GM04504 (cell line): Measurements from ENCODE around the gene GART.
A peak's percentile ranks its signal among the peaks of the same experiment; 100 is the strongest.
"Not testable (repeated sequence)": the region's sequence is repeated elsewhere in the genome, so short reads cannot be mapped to it uniquely, and the experiment has no call there.

ENCODE experiments used
- DNase-seq: peaks from one replicate; pipeline ENCODE4 v3.0.0-alpha.2; 2012; ENCODE audit warnings: low read depth

GART gene

DNA sequence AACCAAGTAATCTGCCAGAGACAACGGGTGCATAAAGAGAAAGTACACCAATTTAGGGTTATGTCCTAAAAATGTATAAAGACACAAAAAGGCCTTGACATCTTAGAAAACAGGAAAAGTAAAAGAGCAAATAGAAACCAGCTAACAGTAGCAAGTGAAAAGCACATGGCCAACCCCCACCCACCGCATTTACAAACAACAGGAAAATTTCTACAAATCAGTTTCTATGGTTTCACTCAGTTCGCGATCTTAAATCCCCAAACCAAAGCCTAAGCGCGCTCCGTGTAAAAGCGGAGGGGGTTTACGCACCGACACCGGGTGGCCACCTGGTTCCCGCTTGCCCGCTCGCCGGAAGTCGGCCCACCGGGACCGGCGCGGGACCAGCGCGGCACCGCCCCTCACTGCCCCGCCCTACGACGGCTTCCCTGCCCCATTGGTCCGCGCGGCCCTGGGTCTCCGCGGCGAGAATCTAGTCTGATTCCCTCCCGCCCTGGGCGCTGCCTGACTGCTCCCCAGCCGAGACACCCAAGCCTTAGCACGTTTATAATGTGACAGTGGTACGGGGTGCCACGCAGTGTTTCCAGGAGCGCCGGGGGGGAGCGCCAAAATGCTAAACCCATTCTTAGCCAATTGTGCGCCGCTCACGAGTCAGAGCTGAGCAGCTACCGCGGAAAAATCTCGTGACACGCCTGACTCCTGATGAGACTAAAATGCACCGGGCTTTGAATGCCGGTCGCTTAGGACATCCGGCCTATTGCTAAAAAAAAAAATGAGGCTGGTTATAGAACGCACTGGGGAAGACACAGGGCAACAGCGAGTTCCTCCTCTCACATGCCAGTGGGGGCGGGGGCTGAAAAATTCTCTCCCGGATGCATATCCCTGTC, at the start of gene GART:
Gene GART (minus strand): TSS at position 362 of the 884 bp plus-strand sequence. CDS start 2,802 bp downstream, outside the sequence.
- DNase-seq, result peak; percentile 60

GRCh38 chr21:33588485-33589335, 46.8 kb upstream of the GART start, which contains the start of gene DONSON:
DONSON (minus strand) TSS chr21:33588684; CDS start chr21:33588641, 43 bp downstream.
- DNase-seq, result peak; percentile 67

GRCh38 chr21:33587792-33588484, 46.0 kb upstream of the GART start:
- DNase-seq, result peak; percentile 3

DNA sequence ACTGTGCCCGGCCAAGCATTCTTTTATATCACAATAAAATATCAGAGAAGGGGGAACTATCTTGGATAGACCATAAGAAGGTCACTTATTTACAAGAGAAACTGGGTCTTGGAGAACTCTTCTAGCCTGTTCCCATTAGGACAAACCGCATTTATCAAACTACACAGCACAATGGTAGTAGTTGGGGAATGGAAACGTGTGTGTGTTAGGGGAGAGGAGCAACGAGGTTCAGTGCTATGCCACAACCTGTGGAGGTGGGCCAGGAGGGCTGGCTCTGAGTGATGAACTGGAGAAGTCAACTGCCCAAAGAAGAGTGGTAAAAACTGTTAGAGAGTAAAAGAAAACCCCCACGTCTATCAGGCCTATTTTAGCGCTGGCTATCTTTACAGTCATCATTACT, 45.0 kb upstream of the GART start:
- no peak for DNase-seq

GRCh38 chr21:33584455-33584854, 42.5 kb upstream of the GART start:
- no peak for DNase-seq

DNA sequence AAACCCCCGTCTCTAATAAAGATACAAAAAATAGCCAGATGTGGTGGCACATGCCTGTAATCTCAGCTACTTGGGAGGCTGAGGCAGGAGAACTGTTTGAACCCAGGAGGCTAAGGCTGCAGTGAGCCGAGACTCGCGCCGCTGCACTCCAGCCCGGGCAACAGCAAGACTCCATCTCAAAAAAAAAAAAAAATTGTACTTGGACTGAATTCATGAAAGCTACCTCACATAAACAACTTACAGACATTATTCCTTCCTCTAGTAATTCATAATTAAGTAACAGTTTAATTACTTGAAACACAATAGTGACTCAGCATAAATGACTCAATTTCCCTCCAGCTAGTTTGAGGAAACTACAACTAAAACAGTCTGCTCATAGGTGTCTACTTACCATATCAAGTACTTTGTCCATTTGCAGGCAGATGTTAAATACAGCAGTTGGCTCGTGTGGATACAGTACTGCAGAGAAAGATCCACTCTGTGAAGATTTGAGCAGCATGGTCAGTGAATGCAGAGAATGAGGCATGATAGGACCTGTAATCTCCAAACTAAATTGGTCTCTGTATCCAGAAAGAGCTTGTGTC, 37.1 kb upstream of the GART start:
- peak; percentile 17 for DNase-seq

DNA sequence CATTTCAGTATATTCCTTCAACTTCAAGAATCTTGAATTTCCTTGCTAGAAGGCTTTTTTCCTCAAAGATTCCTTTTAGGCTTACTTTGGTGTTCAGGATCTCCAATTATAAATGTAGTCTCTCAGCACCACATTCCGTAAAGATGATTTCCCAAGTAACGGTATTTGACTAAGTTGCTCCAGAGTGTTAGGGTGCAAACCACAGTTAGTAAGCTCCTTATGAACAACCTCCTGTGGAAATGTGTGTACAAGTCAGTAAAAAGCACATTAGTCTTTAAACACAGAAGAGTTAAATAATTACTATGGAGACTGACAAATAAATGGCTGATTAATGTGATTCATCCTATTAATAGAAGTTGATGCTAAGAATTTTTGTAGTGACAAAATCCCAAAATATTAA, 36.3 kb upstream of the GART start:
- peak; percentile 10 for DNase-seq

DNA sequence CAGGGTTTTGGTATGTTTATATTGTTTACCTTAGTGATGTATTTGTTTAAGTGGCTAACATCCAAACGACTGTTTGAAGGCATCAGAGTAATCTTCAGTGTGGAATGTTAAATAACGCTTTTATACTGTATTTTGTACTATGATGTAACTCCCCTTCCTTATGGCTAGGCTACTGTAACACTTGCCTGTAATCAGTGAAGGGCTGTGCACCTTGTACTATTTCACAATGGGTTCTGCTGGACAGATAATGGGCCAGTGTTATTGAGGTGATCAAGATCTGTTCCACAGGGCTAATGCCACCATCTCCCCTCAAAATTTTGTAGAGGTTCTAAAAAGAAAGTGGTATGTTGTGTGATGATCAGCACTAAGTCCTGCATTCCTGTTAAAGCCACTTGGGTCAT, 34.8 kb upstream of the GART start:
- DNase-seq, result not testable (repeated sequence)

DNA sequence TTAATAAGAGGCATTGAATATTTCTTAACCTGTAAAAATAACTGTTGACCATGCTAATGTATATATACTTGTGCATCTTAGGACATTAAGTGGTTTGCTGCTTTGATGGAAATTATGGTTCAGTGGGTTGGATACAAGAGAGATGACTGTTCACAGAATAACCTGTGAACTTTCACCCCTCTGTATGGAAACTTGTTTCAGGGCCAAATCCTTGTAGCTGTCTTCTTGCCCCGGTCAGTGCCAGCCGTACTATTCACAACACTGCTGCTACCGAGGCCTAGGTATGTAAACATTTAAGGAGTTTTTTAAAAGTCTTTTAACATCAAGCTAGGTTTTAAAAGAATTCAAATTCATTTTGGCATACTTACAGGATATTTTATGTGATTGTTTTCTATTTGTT, 30.4 kb upstream of the GART start:
- DNase-seq, result no peak

GRCh38 chr21:33569991-33570390, 28.1 kb upstream of the GART start:
- DNase-seq, result no peak

DNA sequence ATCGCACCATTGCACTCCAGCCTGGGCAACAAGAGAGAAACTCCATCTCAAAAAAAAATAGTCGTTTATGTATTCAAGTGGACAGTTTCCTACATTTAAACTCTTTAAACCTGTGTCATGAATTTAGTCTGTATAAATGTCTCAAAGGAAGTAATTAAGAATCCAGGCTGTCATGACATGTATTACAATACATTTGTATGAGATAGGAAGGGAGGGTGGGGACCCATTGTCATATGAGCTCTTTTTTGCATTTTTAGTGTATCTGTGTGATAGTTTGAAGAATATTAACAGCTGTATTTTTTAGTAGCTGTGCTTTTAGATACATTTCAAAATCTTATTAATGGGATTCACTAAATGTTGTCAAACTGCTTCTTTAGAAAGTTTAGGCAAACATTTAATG, 26.5 kb upstream of the GART start:
- no peak for DNase-seq

DNA sequence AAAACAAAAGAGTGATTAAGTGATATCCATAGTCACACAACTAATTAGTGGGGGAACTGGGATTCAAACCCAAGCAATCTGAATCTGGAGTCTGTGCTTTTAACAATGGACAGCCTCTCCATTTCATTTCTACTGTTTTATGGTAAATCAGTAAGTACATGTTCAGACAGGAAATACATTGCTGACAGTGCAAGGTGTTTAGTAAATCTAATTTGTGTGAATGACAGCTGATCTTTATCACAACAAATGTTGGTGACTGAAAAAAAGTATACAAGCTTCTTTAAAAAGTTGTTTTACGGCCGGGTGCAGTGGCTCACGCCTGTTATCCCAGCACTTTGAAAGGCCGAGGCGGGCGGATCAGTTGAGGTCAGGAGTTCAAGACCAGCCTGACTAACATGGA, 26.0 kb upstream of the GART start:
- DNase-seq, result no peak

- no peak for DNase-seq
Observed at GRCh38 chr21:33566514-33566913, 24.6 kb upstream of the GART start.

DNA sequence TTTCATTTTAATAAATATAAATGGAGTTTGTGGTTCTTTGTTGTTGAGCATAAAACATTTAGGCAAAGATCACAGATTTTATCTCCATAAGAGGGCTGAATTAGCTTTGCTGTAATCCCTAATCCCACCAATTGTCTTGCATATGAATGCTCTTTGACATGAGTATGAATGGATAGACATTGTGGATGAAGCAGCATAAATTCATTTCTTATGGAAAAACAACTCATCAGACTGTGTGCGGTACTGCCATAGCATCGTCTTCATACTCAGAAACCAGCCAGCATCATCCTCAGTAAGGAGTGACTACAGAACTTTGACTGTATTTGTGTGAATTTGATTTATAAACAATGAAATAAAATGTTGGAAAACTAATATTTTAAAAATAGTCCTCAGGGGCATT, 20.5 kb upstream of the GART start:
- no peak for DNase-seq

- DNase-seq, result no peak
Observed at GRCh38 chr21:33561373-33561772, 19.5 kb upstream of the GART start.

GRCh38 chr21:33560965-33561364, 19.0 kb upstream of the GART start:
- no peak for DNase-seq

DNA sequence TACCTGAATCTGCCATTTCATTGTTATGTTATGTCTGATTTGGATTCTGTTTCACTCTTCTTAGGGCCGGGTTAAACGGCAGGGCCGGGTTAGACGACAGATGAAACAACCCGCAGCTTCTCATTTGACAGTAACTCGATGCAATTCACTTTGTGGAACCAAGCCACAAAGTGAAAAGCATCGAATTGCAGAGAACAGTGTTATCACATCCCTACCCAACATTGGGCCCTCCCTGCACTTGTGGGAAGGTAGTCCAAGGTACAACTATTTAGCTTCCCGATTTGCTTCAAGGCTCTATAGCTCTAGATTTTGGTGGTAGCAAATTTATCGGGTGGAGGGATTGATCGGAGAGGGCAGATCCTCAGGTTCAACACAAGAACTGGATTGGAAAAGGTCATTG, 17.9 kb upstream of the GART start:
- DNase-seq, result no peak

- no peak for DNase-seq
Observed at GRCh38 chr21:33558777-33559421, 17.0 kb upstream of the GART start.

GRCh38 chr21:33557447-33557846, 15.5 kb upstream of the GART start:
- no peak for DNase-seq

DNA sequence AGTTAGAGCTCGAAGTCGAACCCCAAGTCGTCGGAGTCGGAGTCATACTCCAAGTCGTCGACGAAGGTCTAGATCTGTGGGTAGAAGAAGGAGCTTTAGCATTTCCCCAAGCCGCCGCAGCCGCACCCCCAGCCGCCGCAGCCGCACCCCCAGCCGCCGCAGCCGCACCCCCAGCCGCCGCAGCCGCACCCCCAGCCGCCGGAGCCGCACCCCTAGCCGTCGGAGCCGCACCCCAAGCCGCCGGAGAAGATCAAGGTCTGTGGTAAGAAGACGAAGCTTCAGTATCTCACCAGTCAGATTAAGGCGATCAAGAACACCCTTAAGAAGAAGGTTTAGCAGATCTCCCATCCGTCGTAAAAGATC, 13.0 kb upstream of the GART start:
- DNase-seq, result no peak

GRCh38 chr21:33554236-33554981, 12.5 kb upstream of the GART start:
- DNase-seq, result no peak
